GM12872 (cell line): Measurements from ENCODE around the gene SLC7A1.

Source experiments
- CTCF ChIP-seq: IDR thresholded peaks from 3 replicates; pipeline ENCODE4 v1.5.1; 2011; ENCODE audit warnings: low read depth, mild to moderate bottlenecking, low read length, moderate library complexity; ENCODE audit not compliant: insufficient read depth

The SLC7A1 gene

GRCh38 chr13:29551214-29551613 is 44.3 kb downstream of the SLC7A1 start:
- TF ChIP-seq CTCF, result no peak

GRCh38 chr13:29550430-29550988 is 45.0 kb downstream of the SLC7A1 start:
- TF ChIP-seq CTCF, result no peak

GRCh38 chr13:29548722-29549121 is 46.8 kb downstream of the SLC7A1 start:
- TF ChIP-seq CTCF, result no peak

- TF ChIP-seq CTCF, result no peak
Observed at GRCh38 chr13:29547153-29547552, 48.3 kb downstream of the SLC7A1 start.

- TF ChIP-seq CTCF, result no peak
Observed at GRCh38 chr13:29546662-29547061, 48.8 kb downstream of the SLC7A1 start.

GRCh38 chr13:29545988-29546387 is 49.5 kb downstream of the SLC7A1 start:
- no peak for TF ChIP-seq CTCF

GRCh38 chr13:29543230-29544215 is 52.0 kb downstream of the SLC7A1 start:
- TF ChIP-seq CTCF, result peak; percentile 61
